A172 (cell line): ENCODE data around the gene ANKRD36C. TPM values are rescaled to one million over a fixed set of nuclear protein-coding genes. Genes with fewer than 3 reads are reported as not detected.
"Not testable (repeated sequence)": the region's sequence is repeated elsewhere in the genome, so short reads cannot be mapped to it uniquely, and the experiment has no call there.

Experiments
- DNase-seq: peaks from one replicate; pipeline ENCODE4 v3.0.0-alpha.2; 2015; ENCODE audit warnings: low spot score
- total RNA-seq: library from RNA; depleted of rRNA; stranded (reverse); fragments of >200 nt; shearing (Covaris generic); gene quantifications from 2 replicates; pipeline ENCODE4 v1.2.3, GENCODE V29; 2014; rRNA removed

ANKRD36C gene
- total RNA-seq, 1 experiment from 2014 or later, result 21.1 TPM

DNA sequence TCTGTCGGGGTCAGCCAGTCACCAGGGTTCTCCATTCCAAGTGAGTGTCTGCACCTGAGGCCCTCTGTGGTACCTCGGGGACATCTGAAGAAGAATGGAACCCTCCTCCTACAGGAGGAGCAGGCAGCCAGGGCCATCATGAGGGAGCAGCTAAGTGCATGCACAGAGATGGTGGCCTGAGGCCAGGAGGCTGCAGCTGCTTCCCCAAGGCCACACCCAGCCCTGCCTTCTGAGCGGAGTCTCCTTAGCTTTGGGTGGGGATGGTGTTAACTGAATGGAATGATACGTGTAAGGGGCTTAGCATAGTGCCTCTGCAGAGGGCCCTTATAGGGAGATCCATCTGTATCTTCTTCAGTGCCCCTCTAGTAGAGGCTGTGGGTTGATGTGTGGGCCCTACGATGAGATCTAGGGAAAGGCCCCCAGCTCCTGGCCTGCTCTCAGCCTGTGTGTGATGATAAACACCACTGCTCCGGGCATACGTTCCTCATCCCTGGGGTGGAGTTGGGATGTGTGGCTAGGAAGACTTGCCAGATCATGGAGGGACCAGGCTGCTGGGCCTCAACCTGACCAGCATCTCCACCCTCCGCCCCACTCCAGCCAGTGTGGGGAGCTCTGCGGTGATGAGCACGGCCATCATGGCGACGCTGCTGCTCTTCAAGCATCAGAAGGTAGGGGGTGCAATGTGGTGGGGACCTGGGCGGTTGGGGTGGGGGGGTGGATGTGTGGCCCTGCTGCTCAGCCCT, 192.3 kb downstream of the ANKRD36C start:
- DNase-seq, result not testable (repeated sequence)

DNA sequence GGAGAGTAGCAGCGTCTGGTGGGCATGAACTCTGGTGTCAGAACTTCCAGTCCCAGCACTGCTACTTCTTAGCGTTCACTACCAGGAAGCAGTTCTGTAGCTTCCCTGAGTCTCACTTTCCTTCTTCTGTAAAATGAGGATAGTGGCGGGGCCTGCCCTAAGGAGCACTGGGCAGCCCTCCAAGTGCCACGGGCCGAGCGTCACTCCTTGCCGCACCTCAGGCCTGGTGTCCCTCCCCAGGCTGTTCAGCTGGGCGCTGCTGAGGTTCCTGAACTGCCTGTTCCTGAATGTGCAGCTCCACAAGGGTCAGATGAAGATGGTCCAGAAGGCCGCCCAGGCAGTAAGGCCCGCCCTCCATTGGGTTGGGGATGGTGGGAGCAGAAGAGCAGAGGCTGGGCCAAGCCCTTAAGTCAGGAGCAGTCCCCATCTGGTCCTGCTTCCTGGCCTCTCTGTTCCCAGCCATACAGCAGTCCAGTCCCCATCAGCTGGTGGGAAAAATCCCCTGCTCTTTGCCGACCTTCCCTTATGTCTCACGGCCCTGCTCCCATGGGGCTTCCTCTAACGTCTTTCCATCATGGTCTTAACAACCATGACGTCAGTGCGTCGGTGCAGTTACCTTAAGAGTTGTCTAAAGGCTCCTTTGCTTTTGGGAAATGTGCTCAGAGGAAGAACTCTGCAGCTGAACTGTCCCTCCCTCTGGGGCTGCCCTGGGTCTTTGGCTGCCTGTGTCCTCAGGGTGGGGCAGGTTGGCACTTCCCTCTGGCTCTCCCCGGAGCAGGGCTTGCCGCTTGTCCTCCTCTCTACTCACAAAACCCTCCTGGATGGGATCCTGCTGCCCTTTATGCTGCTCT, 195.2 kb downstream of the ANKRD36C start:
- DNase-seq, result not testable (repeated sequence)

DNA sequence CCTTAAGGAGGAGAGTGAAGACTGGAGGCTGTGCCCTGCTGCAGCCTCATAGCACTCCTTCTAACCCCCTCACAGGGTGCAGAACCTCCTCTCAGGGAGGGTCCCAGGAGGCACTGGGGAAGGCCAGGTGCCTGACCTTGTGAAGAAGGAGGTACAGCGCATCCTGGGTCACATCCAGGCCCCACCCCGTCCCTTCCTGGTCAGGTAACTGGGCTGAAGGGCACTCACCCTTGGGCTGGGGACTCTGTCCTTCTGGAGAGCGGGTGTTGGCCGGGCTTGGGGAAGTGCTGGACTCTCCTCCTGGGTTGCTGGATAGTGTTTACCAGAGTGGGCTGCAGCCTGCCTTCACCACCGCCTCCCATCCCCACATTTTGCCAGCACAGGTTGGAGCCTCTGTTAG, 197.7 kb downstream of the ANKRD36C start:
- DNase-seq, result not testable (repeated sequence)

GRCh38 chr2:95790180-95790579, 201.4 kb downstream of the ANKRD36C start:
- not testable (repeated sequence) for DNase-seq

DNA sequence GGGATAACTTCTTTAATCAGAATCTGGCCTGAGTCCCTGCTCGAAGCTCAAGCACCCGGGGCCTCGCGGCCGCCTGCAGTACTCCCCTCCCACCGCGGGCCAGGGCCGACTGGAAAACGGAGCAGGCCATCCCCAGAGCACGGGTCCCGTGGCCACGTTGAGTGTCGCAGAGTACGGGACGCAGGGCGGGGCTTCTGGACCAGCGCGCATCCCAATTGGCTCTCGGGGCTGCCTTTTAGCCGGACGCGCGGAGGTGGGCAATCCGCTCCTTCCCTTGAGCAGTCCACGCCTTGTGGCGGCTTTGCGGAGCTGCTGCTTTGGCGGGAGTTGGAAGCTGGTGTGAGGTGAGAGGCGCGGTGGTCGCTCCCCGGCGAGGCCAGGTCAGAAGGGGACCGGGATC, 202.2 kb downstream of the ANKRD36C start:
- DNase-seq, result not testable (repeated sequence)

DNA sequence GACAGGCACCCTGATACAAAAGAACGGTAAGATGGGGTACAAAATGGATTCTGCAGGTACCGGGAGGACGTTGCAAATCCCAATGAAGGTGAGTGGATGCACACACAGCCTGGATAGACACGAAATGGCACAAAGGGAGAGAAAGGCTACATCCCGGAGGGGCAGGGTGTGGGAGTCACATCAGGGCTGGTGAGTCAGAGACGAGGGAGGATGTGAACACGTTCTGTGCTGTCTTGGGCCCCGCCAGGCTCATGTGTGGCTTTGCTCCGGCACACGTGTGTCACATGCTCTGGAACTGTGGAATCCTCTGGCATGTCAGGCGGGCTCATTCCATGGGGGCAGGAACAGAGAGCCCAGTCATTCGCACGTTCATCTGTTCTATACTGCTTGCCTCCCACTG, 203.0 kb downstream of the ANKRD36C start:
- not testable (repeated sequence) for DNase-seq

Other genes with a start within 250 kb of the ANKRD36C start
- gene GPAT2, start 43.1 kb upstream of the ANKRD36C start, total RNA-seq, result not detected in 2 replicates
- not detected in 2 replicates for gene ADRA2B, start 124.7 kb upstream of the ANKRD36C start, total RNA-seq
- not detected in 2 replicates for gene ASTL, start 146.7 kb upstream of the ANKRD36C start, total RNA-seq
- gene DUSP2, start 153.6 kb upstream of the ANKRD36C start, total RNA-seq, result 0.05 TPM in 1 of 2 replicates, not detected in the other
- gene STARD7, start 217.0 kb upstream of the ANKRD36C start, total RNA-seq, result 191 and 196 TPM in 2 replicates